MM.1S (cell line): Measurements from ENCODE around the gene TIMM44.

Experiments
- DNase-seq: peaks from one replicate; pipeline ENCODE4 v3.0.0-alpha.2; 2015
- H2AFZ ChIP-seq: fragments of 300-600 bp; sonication (generic); 2 replicates; pipeline ENCODE4 v1.6.0; 2016; ENCODE audit warnings: antibody characterized with exemption, low read length
- H3F3A ChIP-seq: fragments of 300-600 bp; sonication (generic); 2 replicates; pipeline ENCODE4 v1.6.1; 2016; ENCODE audit warnings: mild to moderate bottlenecking, antibody characterized with exemption, low read length, moderate library complexity, mixed read lengths; ENCODE audit not compliant: insufficient read depth
- H3K27ac ChIP-seq: fragments of 300-600 bp; sonication (generic); 2 replicates; pipeline ENCODE4 v1.5.1; 2016; ENCODE audit warnings: mild to moderate bottlenecking, low read length
- H3K27me3 ChIP-seq: fragments of 300-600 bp; sonication (generic); replicated peaks from 2 replicates; pipeline ENCODE4 v1.6.0; 2016; ENCODE audit warnings: low read length; ENCODE audit not compliant: insufficient read depth
- H3K36me3 ChIP-seq: fragments of 300-600 bp; sonication (generic); replicated peaks from 2 replicates; pipeline ENCODE4 v1.6.1; 2016; ENCODE audit warnings: mild to moderate bottlenecking, low read length, mixed read lengths; ENCODE audit not compliant: insufficient read depth
- H3K4me1 ChIP-seq: fragments of 300-600 bp; sonication (generic); 2 replicates; pipeline ENCODE4 v1.6.1; 2016; ENCODE audit warnings: low read length, mixed read lengths
- H3K4me2 ChIP-seq: fragments of 300-600 bp; sonication (generic); 2 replicates; pipeline ENCODE4 v1.6.0; 2016; ENCODE audit warnings: low read depth, low read length
- H3K4me3 ChIP-seq: fragments of 300-600 bp; sonication (generic); 2 replicates; pipeline ENCODE4 v1.5.1; 2016; ENCODE audit warnings: low read length, mixed read lengths
- H3K79me2 ChIP-seq: fragments of 300-600 bp; sonication (generic); 2 replicates; pipeline ENCODE4 v1.6.1; 2016; ENCODE audit warnings: mixed run types, low read length, mixed read lengths
- H3K9ac ChIP-seq: fragments of 300-600 bp; sonication (generic); 2 replicates; pipeline ENCODE4 v1.6.1; 2016; ENCODE audit warnings: low read length, mixed read lengths
- H3K9me2 ChIP-seq: fragments of 300-600 bp; sonication (generic); replicated peaks from 2 replicates; pipeline ENCODE4 v1.6.1; 2016; ENCODE audit warnings: mild to moderate bottlenecking, low read length, mixed read lengths; ENCODE audit not compliant: insufficient read depth
- H3K9me3 ChIP-seq: fragments of 300-600 bp; sonication (generic); replicated peaks from 2 replicates; pipeline ENCODE4 v1.6.1; 2016; ENCODE audit warnings: mild to moderate bottlenecking, low read length, mixed read lengths; ENCODE audit not compliant: insufficient read depth
- H4K20me1 ChIP-seq: fragments of 300-600 bp; sonication (generic); 2 replicates; pipeline ENCODE4 v1.6.1; 2016; ENCODE audit warnings: mild to moderate bottlenecking, low read length, moderate library complexity, mixed read lengths; ENCODE audit not compliant: insufficient read depth
- CTCF ChIP-seq: fragments of 300-600 bp; sonication (generic); IDR thresholded peaks from 2 replicates; pipeline ENCODE4 v1.5.1; 2016; ENCODE audit warnings: antibody characterized with exemption, low read length, mixed read lengths
- EZH2 ChIP-seq: fragments of 300-600 bp; sonication (generic); optimal IDR thresholded peaks from 2 replicates; pipeline ENCODE3; 2017; ENCODE audit warnings: low read depth, mild to moderate bottlenecking, antibody characterized with exemption, low read length, mixed read lengths
- EZH2phosphoT487 ChIP-seq: fragments of 300-600 bp; sonication (generic); IDR thresholded peaks from 2 replicates; pipeline ENCODE4 v1.6.1; 2018; ENCODE audit warnings: antibody characterized with exemption, low read length

TIMM44 gene

DNA sequence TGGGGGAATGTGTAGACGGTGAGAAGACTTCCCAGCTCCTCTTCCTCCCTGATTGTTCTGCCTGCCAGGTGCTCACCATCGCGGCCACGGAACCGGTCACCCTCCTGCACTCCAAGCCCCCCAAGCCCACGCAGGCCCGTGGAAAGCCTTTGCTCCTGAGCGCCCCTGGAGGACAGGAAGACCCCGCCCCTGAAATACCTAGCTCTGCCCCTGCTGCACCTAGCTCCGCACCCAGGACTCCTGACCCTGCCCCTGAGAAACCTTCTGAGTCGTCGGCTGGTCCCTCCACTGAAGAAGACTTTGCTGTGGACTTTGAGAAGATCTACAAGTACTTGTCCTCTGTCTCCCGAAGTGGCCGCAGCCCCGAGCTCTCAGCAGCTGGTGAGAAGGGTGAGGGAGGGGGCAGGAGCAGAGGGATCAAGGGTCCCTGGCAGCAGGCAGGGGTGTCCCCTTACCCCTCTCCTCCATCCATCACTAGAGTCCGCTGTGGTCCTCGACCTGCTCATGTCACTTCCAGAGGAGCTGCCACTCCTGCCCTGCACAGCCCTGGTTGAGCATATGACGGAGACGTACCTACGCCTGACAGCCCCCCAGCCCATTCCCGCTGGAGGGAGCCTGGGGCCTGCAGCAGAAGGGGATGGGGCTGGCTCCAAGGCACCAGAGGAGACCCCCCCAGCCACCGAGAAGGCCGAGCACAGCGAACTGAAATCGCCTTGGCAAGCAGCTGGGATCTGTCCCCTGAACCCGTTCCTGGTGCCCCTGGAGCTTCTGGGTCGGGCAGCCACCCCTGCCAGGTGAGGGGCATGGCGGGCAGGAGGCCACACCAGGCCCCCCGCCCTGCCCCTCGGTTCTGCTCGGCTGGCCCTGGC, 21.3 kb downstream of the TIMM44 start:
- no peak overlapping the region for H3K4me2 ChIP-seq
- no peaks in the 10 kb centered on the region for H3K36me3 ChIP-seq
- DNase-seq = no peak
- peaks cover 19% of the 10 kb centered on the region for H3F3A ChIP-seq
- peaks cover 12% of the 10 kb centered on the region; the same call in 1 of the 2 replicates for H4K20me1 ChIP-seq
- H3K79me2 ChIP-seq = no peaks in the 10 kb centered on the region
- H2AFZ ChIP-seq = no peak overlapping the region
- peaks cover 13% of the 10 kb centered on the region for H3K27me3 ChIP-seq
- no peak overlapping the region for H3K9ac ChIP-seq
- H3K4me1 ChIP-seq = 0 out of 2 replicates have a peak, but pooled peaks cover 6% of the 10 kb centered on the region
- H3K9me2 ChIP-seq = no peaks in the 10 kb centered on the region
- H3K9me3 ChIP-seq = no peaks in the 10 kb centered on the region
- no peak overlapping the region for H3K4me3 ChIP-seq
- no peak for TF ChIP-seq EZH2
- TF ChIP-seq CTCF = no peak
- TF ChIP-seq EZH2phosphoT487 = no peak
- H3K27ac ChIP-seq = no peak overlapping the region

DNA sequence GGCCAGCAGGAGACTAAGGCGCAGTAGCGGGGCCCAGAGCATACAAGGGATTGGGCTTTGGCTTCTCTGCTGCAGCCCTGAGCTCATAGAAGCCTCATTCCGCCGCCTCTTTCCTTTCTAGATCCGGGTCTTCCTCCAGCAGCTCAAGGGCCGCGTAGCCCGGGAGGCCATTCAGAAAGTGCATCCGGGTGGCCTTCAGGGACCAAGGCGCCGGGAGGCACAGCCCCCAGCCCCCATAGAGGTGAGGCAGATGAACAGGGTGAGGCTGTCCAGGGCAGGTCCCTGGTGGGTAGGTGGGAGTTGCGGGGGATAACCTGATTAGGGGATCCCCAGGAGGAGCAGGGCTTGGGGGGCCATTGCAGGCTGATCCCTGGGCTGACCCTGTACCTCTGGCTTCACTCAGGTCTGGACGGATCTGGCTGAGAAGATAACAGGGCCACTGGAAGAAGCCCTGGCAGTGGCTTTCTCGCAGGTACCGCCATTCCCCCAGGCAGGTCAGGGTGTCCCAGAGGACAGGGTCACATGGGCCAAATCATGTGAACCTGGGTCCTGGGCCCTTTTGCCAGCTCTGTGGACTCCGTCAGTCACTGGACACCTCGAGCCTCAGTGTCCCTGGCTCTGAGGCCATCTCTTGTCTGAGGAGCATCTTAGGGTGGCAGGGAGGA, 22.0 kb downstream of the TIMM44 start:
- Histone ChIP-seq H3K9ac (peak overlapping the region; percentile 44; the same call in 1 of the 2 replicates), H3K4me3 (peak overlapping the region; percentile 66), H3K9me2 (no peaks in the 10 kb centered on the region), H3K4me1 (0 out of 2 replicates have a peak, but pooled peaks cover 6% of the 10 kb centered on the region), H3K27me3 (peaks cover 18% of the 10 kb centered on the region), H4K20me1 (peaks cover 10% of the 10 kb centered on the region; the same call in 1 of the 2 replicates), H2AFZ (peak overlapping the region; percentile 60), H3K27ac (peak overlapping the region; percentile 31; the same call in 1 of the 2 replicates), H3K4me2 (peak overlapping the region; percentile 94), H3K9me3 (no peaks in the 10 kb centered on the region), H3F3A (peaks cover 13% of the 10 kb centered on the region), H3K79me2 (no peaks in the 10 kb centered on the region), H3K36me3 (no peaks in the 10 kb centered on the region)
- no peak for DNase-seq
- TF ChIP-seq CTCF (no peak), EZH2 (no peak), EZH2phosphoT487 (no peak)

DNA sequence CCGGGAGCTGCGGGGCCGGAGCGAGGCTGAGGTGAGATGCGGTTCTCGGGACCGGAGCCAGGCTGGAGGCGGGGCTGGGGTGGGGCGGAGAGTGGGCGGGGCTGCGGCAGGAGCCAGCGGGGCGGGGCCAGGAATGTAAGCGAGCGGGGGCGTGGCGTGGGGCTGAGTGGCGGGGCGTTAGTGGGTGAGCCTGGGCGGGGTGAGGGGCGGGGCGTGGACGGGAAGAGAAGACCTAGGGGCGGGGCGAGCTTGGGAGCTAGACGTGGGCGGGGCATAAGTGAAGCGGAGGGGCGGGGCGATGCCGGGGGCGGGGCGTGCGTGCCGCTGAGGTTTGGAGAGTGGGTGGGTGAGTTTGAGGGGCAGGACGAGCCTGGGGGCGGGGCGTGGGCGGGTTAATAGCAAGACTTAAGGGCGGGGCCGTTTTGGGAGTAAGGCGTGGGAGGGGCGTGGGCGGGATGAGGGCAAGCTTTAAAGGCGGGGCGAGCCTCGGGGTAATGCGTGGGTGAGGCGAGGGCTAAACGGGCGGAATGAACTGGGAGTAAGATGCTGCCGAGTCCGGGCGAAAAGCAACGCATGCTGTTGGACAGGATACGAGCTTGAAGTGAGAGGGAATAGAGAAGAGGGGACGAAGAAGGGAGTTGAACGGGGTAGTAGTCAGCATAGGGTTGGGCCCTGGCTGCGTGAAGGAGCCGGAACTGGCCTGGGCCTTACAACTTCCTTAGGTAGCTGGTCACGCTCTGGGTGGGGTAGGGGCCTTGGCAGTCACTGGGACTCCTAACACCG, 22.8 kb downstream of the TIMM44 start:
- H4K20me1 ChIP-seq = 0 out of 2 replicates have a peak, but pooled peaks cover 7% of the 10 kb centered on the region
- no peak for TF ChIP-seq EZH2
- TF ChIP-seq EZH2phosphoT487 = no peak
- no peak for TF ChIP-seq CTCF
- peaks cover 13% of the 10 kb centered on the region for H3F3A ChIP-seq
- no peaks in the 10 kb centered on the region for H3K9me3 ChIP-seq
- peak overlapping the region; percentile 76 for H3K4me3 ChIP-seq
- H2AFZ ChIP-seq = peak overlapping the region; percentile 98
- H3K4me2 ChIP-seq = peak overlapping the region; percentile 98
- no peaks in the 10 kb centered on the region for H3K36me3 ChIP-seq
- H3K79me2 ChIP-seq = no peaks in the 10 kb centered on the region
- peak overlapping the region; percentile 71; the same call in 1 of the 2 replicates for H3K27ac ChIP-seq
- H3K9me2 ChIP-seq = no peaks in the 10 kb centered on the region
- DNase-seq = peak; percentile 98
- peaks cover 10% of the 10 kb centered on the region; the same call in 1 of the 2 replicates for H3K4me1 ChIP-seq
- H3K27me3 ChIP-seq = peaks cover 26% of the 10 kb centered on the region
- peak overlapping the region; percentile 72; the same call in 1 of the 2 replicates for H3K9ac ChIP-seq
